Measurements from ENCODE around the gene SLU7.

The SLU7 gene

DNA sequence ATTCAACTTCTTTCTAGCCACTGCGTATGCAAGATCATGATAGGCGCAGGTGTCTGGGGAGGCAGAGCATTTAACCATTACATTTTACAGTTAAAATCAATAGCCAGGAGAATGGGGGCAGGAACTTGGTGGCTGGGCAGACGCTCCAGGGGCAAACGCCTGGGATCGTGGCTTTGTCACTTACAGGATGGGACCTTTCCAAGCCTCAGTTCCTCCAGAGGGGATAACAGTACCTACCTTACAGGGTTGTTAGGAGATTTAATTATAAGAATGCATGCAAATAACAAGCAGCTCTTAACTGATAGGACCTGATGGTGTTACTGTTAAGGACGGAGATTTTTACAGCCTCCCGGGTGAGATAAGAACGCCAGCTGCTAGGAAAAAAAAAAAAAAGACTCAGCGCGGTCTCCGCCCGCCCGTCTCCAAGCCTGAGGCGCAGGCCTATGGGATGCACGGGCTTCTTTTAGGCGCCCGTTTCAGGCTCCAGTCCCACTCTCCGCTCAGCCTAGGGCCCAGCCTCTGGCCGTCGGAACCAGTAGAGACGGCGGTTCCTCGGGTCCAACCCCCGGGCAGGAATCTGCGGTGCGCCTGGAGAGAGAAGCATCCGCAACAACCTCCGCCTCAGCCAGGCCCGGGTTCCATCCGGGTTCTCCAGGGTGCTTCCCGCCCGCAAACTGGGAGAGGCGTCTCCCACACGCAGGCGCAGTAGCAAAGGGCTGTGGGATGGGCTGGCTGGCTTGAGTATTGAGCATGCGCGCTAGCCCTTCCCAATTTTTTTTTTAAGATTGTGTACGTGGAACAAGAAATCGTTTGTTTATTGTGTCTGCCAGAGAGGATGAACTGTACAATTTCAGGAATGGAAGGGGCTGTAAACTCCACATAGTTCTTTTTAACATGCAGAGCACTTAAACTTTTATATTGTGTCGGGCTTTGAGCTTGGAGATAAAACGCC, 19.2 kb downstream of the SLU7 start, which contains the start of gene FAM200C:
Gene FAM200C (minus strand): TSS at position 653 of the 952 bp plus-strand sequence. CDS start 4,564 bp downstream, outside the sequence.
- DNase-seq: peak; percentile 83

DNA sequence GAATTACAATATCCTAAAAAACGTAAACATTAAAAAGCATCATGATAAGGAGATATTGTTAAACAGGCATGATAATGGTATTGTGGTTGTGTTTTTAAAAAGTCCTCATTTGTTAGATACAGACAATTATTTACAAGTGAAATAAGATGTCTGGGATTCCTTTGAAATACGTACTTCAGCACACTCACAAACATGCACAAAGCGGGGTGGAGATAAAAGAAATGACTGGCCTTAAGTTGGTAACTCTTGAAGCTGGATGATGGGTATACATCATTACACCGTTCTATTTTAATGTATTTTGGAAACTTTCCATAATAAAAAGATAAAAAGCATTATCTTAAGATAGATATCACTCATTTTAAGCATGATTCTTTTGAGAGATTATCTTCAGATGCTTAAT, 20.1 kb downstream of the SLU7 start:
- DNase-seq: no peak

DNA sequence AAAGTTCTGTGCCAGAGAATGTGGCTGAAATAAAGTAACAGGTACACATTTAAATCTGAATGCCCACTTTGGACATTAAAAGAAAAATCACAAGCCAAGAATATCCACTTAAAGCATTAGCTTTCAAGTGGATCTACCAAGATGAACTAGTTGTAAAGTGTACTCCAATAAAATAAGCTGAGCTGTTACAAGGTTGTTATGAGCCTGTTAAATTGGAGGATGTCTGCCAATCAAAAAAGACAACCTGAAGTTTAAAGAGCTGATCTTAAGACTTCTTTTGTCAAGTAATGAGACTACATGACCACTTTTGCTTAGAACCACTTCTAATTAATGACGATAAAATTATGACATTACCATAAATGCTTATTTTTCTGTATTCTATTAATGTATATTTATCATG, 21.4 kb downstream of the SLU7 start:
- no peak for DNase-seq

DNA sequence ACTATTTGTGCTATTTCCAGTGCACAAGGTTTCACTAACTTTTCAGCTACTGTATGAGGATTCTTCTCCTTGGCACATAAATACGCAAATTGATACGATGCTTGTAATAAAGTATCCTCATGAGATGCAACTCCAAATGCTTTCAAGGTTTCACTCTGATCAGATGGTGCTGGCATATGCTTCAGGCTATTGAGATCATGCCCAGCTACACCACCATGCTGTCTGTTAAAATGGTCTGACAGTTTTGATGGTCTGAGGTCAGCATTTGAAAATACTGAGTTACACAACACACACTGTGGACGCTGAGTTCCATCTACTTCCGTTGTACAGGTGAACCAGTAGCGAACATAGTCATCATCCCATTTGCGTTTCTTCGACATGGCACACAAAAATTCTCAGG, 23.8 kb downstream of the SLU7 start:
- DNase-seq: no peak

DNA sequence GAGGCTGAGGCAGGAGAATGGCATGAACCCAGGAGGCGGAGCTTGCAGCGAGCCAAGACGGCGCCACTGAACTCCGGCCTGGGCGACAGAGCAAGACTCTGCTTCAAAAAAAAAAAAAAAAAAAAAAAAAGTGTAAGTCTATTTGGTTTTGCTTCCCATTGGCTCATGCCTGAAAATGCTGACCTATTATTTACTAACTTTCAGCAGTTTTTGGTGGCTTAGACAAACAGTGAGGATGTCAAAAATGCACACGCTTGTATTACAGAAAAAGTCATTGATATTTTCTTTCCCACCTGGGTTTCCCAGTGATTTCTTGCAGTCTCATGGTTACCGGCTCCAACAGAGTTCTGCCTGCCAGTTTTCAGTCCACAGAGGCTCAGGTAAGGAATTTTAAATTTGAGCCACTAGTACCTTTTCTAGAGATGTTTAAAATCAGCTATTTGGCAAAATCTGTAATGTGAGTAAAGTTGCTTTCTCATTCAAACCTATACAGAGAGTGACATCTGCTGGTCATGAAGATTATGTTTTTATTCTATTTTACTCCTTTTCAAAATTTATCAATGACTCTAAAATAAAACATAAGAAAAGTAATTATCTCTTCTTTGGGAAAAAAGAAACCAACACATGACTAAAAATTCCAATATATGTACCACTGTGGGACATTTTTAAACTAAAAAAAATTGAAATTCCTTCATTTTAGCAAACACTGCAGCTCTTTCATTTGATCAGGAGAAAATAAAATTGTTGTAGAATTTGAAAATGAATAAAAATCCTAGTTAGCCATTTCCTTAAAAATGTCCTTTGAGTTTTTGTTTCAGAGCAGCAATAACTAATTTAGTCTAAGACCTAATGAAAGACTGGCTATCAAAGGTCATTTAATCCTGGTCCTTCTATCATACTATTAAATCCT, 27.8 kb downstream of the SLU7 start:
- DNase-seq: no peak

DNA sequence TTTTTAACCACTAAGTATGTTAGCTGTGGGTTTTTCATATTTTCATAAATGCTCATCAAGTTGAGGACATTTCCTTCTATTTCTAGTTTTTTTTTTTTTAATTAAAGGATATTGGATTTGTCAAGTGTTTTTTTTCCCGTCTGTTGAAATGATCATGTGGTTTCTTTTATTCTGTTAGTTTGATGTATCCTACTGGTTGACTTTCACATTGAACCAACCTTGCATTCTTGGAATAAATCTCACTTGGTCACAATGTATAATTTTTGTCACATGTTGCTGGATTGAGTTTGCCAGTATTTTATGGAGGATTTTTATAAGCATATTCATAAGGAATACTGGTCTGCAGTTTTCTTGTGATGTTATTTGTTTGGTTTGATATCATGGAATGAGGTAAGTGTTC, 31.4 kb downstream of the SLU7 start:
- no peak for DNase-seq

DNA sequence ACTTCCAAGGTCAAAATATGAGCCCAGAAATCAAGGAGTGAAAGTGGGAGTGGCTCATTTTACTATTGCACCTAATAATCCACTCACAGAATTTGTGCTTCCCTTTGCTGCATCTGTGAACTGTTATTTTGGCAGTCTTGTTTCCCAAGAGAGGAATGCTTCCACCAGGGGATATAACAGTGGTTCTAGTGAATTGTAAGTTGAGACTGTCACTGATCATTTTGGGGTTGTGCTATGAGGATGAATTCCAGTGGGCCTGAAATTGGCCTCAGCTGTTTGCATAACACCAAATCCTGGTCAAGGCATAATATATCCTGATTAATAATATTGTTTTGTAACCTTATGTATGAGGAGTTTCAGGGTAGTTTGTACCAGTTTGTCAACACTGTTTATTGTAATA, 33.4 kb downstream of the SLU7 start:
- DNase-seq: no peak

DNA sequence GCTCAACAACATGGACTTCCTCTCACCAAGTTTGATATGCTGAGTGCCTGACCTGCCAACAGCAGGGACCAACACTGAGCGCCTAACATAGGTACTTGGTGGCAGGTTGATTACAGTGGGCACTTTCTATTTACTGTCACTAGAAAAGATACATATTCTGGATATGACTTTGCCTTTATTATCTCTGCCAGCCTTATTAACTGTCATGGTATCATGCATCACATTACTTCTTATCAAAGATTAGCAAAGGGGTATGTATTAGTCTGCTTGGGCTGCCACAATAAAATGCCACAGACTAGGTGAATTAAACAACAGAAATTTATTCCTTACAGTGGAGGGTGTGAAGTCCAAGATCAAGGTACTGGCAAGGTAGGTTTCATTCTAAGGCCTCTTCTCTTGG, 34.2 kb downstream of the SLU7 start:
- DNase-seq: no peak

DNA sequence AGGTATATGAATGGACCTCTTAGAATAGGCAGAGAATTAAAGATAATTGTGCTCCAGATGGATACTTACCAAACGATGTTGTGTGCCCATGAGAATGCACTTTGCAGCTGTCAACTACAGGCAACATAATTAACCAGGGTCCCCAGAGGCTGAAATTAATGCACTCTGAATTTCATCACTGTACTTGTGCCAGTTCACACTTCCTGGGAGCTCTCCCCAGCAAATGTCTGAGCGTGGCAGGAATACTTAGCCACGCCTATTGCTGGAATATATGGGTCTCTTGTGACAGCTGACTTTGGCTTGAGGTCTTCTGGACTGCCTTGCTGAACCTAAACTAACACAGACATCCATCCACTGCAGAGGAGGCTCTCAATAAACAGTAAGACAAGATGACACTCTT, 36.5 kb downstream of the SLU7 start:
- DNase-seq: no peak

DNA sequence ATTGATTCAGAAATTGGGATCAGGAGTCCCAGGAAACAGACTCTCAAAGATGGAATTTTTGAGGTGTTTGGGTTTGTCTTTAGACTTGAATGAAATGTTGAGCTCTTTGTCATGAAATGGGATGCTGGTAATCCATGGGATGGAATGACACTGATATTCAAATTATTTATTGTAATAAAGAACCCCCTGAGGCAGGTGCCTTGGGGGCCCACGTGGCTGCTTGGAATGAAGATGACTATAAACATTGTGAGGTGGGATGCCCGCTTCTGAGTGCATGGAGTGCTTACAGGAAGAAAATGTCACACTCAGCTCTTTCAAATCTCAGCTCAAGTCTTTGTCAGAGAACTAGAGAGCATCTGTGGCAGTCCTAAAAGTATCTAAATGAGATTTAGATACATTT, 38.8 kb downstream of the SLU7 start:
- DNase-seq: no peak

DNA sequence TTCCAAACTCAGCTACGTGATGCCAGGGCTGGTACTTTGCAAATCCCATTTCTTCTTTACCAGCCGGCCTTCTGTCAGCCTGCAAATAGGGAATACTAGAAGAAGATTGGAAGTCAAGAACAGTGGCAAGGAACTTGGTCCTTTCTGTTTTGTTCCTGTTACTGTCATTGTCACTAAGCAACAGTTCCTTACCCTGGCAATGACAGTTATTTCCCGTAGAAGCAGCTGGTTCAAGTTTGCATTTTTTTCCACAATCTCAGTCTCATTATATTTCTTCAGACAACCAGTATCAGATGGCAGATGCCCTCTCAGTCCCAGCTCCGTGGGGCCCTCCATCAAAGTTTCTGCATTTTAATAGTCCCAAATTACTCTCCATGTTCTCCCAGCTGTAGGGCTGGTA, 39.4 kb downstream of the SLU7 start:
- no peak for DNase-seq

DNA sequence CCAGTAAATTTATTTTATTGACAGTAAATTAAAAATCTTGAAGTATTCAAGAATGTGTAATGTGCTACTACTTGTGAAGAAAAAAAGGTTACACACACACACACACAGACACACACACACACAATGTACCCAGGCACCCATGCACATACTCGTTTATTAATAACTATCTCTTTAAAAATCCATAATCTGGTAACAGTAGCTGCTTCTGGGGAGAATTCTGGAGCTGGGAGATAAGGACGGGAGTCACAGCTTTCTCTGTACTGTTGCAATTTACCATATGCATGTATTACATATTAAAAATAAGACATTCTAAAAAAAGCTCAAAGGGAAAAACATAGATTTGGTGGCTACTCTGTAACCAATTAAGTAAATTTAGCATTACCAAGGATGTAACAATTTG, 40.6 kb downstream of the SLU7 start:
- DNase-seq: no peak

DNA sequence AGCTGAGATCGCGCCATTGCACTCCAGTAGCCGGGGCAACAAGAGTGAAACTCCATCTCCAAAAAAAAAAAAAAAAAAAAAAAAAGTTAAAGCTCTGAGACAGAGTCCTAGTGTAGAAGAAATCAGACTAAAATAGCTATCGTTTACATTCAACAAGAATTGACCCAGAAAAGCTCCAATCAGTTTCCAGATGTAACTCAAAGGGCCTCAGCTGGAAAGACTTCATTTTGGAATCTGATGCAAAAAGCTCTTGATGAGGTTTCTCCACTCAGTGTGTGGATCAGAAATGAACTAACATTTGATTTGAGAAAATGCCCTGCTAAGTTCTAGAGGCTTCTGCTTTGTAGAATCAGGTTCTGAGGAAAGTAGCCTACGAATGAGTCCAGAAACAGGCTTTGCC, 41.2 kb downstream of the SLU7 start:
- no peak for DNase-seq

DNA sequence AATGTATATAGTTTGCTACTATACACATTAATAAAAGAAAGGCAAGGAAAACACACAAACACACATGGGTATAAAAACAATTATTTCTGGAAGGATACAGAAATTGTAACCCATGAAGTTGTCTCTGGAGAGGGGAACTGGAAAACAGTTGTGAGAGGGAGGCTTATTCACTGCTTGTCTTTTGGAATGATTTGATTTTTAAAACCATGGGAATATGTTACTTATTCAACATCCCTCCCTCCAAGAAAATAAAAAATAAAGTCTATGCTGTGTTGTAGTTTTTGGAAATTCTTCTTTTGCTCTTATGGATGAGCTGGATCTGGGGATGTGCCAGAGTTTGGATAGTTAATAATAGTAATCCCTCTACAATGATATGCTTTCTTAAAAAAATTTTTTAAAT, 42.5 kb downstream of the SLU7 start:
- no peak for DNase-seq

DNA sequence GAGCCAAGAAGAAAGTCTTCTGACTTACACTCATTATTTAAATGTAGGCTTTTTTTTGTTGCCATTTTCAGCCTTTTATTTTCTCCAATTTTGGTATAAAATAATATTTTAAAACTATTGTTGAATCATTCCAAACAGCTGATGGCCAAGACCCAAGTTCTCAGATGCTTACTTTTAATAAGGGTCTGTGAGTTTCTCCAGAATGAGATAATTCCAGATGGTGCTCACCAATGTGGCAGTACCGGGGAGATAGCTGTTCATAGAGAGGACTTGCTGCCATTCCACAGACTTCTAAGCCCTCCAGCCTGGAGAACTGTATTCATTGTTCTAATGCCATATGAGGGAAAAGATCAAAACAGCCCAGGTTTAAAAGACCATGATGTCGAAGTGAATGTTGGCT, 43.2 kb downstream of the SLU7 start:
- no peak for DNase-seq

DNA sequence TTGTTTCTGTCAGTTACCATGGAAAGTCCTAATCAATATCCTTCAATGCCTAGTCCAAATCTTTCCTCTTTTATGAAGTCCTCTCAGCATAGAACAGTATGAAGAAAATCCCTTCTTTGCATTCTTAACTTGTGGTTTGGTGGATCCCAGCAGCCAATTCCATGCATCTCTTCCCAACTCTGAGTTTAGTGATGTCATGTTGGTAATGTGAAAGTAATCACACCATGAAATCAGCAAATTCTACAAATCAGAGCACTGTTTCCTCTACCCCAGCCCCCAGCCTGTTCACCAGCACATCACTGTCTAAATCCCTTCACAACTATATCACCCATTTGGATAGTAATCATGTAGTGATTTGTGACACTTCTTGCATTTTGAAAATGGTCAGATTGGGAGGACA, 43.7 kb downstream of the SLU7 start:
- no peak for DNase-seq

DNA sequence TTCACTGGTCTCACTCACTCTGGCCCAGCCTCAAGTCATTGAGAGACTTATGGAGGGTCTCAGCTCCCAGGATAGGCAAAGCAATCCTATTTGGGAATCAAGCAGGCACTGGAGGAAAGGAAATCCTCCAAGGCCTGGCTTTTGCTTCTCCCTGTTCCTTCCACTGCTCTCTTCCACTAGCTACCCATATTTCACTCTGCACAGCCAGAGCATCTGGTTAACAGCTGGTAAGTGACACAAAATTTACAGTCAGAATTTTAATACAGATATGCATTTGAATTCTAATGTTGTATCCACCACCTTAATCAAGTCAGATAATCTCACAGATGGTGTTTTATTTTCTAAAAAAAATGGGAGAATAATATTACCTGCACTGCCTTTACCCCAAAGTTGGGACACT, 47.6 kb downstream of the SLU7 start:
- DNase-seq: no peak

DNA sequence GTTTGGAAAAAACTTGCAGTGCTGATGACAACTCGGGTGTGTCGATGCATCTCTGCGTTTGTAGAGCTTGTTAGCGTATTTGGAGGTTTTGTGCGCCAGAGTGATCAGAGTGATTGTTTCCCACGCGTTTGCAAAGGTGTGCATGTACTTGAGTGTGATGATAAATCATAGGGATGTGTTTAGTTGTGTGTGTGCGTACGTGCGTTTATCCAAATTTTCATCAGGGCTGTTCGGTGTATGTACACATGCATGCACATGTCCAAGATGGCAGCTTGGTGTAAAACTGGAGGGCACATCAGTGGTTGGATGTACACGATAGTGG, 48.2 kb downstream of the SLU7 start:
- DNase-seq: no peak

DNA sequence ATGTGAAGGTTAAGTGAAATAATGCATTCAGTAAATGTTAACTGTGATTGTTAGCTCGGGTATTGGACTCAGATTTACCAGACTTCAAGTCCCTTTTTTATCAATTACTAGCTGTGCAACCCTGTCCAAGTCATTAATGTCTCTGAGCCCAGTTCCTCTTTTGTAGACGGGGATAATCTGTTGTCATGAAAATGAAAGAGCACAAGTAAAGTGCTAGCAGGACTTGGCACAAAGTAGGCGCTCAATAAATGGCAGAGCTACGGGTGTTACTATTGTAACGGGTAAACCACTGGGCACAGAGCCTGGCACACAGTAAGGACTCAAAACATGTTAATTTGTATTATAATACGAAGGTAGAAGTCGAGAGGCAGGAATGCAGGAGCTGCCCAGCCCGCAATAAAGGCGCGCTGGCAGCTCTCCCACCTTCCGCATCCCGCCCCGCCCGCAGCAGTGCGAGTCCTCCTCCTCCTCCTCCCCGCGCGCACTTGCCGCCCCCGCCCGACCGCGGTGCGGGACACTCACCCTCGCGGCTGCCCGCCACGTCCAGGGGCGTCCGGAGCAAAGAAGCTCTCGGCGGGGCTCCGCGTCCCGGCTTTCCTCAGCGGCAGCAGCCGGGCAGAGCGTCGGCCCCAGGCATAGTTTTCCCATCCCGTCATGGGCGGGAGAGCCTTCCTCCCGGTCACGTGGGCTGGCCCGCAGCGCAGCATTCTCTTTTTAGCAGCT, 48.7 kb downstream of the SLU7 start, which contains the start of gene C1QTNF2:
Gene C1QTNF2 (minus strand): TSS at position 637 of the 723 bp plus-strand sequence. CDS start 15,615 bp downstream, outside the sequence.
- DNase-seq: peak; percentile 23 to 30

DNA sequence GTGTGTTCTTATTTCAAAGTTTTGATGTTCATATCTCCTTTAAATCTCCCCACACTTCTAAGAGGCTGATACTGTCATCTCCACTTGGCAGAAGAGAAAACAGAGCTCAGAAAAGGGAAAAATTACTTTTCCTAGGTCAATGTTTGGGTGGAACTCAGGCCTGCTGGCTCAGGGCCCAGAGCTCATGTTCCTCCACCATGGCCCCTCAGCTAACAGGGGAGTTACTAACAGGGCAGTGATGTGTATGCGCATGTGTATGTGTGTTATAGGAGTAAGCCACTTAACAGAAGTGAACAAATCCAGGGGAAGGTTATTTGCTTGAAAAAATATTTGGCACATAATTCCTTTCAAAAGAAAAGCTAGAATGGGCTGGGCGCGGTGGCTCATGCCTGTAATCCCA, 51.0 kb downstream of the SLU7 start:
- DNase-seq: no peak

DNA sequence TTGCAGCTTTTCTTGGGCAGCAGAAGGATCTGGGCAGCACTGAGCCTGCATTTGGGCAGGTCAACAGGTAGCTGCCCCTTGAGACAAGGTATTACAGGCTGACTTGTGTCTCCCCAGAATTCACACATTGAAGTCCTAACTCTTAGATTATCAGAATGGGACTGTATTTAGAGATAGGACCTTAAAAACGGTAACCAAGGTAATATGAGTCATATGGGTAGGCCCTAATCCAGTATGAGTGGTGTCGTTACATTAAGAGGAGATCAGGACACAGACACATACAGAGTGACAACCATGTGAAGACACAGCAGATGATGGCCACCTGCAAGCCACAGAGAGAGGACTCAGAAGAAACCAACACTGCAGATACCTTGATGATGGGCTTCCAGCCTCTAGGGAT, 51.6 kb downstream of the SLU7 start:
- DNase-seq: no peak

DNA sequence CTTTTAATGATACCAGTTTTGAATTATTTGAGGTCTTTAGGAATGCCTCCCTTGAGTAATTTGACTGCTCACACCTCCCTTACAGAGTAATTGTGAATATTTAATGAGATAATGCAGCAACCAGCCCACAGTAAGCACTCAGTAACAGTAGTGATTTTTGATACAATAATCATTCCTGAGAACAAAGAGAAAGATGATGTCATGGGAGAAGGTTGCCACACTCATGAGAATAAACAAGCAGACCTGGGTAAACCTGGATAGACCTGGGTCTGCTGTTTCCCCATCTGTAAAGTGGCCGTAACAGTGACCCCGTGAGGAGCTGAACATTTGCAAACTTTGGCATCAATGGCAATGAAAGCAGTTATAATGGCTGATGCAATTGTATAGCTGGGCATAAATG, 52.7 kb downstream of the SLU7 start:
- DNase-seq: no peak
